Effector CD4-positive, alpha-beta T cell (primary cell): ENCODE data around the gene RHOT1.
"Not testable (repeated sequence)": the region's sequence is repeated elsewhere in the genome, so short reads cannot be mapped to it uniquely, and the experiment has no call there.

Experiments
- DNase-seq: peaks from one replicate; pipeline ENCODE4 v3.0.0-alpha.2; 2020

Gene RHOT1

GRCh38 chr17:32124985-32125847 is 17.1 kb upstream of the RHOT1 start:
- DNase-seq: no peak

GRCh38 chr17:32125848-32126153 is 16.5 kb upstream of the RHOT1 start:
- DNase-seq: no peak

- no peak for DNase-seq
These were observed 16.0 kb upstream of the RHOT1 start for GRCh38 chr17:32126325-32126724.

- DNase-seq: no peak
These were observed 15.6 kb upstream of the RHOT1 start for GRCh38 chr17:32126746-32127145.

GRCh38 chr17:32127158-32127897 is 15.0 kb upstream of the RHOT1 start:
- DNase-seq: peak; percentile 71

- DNase-seq: not testable (repeated sequence)
These were observed 13.8 kb upstream of the RHOT1 start for GRCh38 chr17:32128470-32128869.

- not testable (repeated sequence) for DNase-seq
These were observed 6.7 kb upstream of the RHOT1 start for GRCh38 chr17:32135497-32136117.

- no peak for DNase-seq
These were observed 5.4 kb upstream of the RHOT1 start for GRCh38 chr17:32136856-32137255.

- not testable (repeated sequence) for DNase-seq
These were observed 2.8 kb upstream of the RHOT1 start for GRCh38 chr17:32139504-32139903.

GRCh38 chr17:32141258-32141657 is 1.0 kb upstream of the RHOT1 start:
- DNase-seq: no peak

- DNase-seq: no peak
These were observed 644 bp upstream of the RHOT1 start for GRCh38 chr17:32141679-32142037.

GRCh38 chr17:32142857-32143526 is 690 bp downstream of the RHOT1 start:
- DNase-seq: no peak

GRCh38 chr17:32143527-32143870 is 1.2 kb downstream of the RHOT1 start:
- no peak for DNase-seq

GRCh38 chr17:32144442-32144841 is 2.1 kb downstream of the RHOT1 start:
- not testable (repeated sequence) for DNase-seq

- DNase-seq: no peak
These were observed 6.0 kb downstream of the RHOT1 start for GRCh38 chr17:32148351-32148750.

- DNase-seq: no peak
These were observed 8.1 kb downstream of the RHOT1 start for GRCh38 chr17:32150358-32150757.

- no peak for DNase-seq
These were observed 9.8 kb downstream of the RHOT1 start for GRCh38 chr17:32152130-32152529.

- DNase-seq: no peak
These were observed 13.6 kb downstream of the RHOT1 start for GRCh38 chr17:32155896-32156295.

GRCh38 chr17:32156656-32157055 is 14.4 kb downstream of the RHOT1 start:
- DNase-seq: no peak

- DNase-seq: no peak
These were observed 14.9 kb downstream of the RHOT1 start for GRCh38 chr17:32157225-32157624.

- no peak for DNase-seq
These were observed 16.7 kb downstream of the RHOT1 start for GRCh38 chr17:32158870-32159585.

- no peak for DNase-seq
These were observed 17.5 kb downstream of the RHOT1 start for GRCh38 chr17:32159586-32160438.
